Stomach (tissue), 4 donors: ENCODE data around the gene KIF21B.

ENCODE experiments used
- POLR2A ChIP-seq, 4 donors: fragments of 450-650 bp; IDR thresholded peaks; one replicate each; pipeline ENCODE4 v1.6.1; 2016; ENCODE audit warnings: antibody characterized with exemption in 4 of 4, control low read depth in 2 of 4, mild to moderate bottlenecking in 1 of 4, moderate library complexity in 1 of 4
- POLR2AphosphoS5 ChIP-seq, 3 donors: sonication (generic); formaldehyde crosslinking; IDR thresholded peaks; one replicate each; pipeline ENCODE4 v1.6.1; 2016; ENCODE audit warnings: antibody characterized with exemption in 3 of 3
- TF ChIP-seq, protein P1 (sequence below), 7 experiments: fragments of 450-650 bp in 4 of 7; fragments of 200-600 bp in 3 of 7; sonication (generic) in 3 of 7; IDR thresholded peaks; one replicate each; pipeline ENCODE4 v1.5.1; 2016 to 2019; ENCODE audit warnings: antibody characterized with exemption in 7 of 7, control low read depth in 2 of 7, mild to moderate bottlenecking in 1 of 7

DNA sequence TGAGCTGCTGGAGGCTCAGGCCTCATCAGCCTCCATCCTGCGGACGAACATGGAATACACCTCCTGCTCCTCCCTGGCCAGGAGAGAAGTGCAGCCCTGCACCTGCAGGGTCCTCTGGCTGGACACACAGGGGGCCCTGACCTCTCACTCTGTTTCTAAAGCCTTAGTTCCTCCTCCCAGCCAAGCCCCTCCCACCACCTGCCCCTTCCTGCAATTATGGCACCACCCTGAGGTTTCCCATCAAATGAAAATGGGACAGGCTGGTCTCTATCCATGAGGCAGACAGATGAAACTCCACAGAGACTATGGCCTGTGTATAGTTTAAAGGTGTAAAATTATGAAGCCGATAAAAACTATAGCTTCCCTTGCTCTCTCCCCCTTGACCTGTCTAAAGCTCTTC, 46.1 kb upstream of the KIF21B start:
- TF ChIP-seq, protein P1, sequence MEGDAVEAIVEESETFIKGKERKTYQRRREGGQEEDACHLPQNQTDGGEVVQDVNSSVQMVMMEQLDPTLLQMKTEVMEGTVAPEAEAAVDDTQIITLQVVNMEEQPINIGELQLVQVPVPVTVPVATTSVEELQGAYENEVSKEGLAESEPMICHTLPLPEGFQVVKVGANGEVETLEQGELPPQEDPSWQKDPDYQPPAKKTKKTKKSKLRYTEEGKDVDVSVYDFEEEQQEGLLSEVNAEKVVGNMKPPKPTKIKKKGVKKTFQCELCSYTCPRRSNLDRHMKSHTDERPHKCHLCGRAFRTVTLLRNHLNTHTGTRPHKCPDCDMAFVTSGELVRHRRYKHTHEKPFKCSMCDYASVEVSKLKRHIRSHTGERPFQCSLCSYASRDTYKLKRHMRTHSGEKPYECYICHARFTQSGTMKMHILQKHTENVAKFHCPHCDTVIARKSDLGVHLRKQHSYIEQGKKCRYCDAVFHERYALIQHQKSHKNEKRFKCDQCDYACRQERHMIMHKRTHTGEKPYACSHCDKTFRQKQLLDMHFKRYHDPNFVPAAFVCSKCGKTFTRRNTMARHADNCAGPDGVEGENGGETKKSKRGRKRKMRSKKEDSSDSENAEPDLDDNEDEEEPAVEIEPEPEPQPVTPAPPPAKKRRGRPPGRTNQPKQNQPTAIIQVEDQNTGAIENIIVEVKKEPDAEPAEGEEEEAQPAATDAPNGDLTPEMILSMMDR (IDR thresholded peaks at IDR 0.05) = no peak
- no peak for TF ChIP-seq POLR2AphosphoS5 (IDR thresholded peaks at IDR 0.05)
- no peak for TF ChIP-seq POLR2A (IDR thresholded peaks at IDR 0.05)
